Left lung (tissue), 10 donors: ENCODE measurements around the gene PEX13. TPM values are rescaled to one million over a fixed set of nuclear protein-coding genes. Genes with fewer than 3 reads are reported as not detected.
"Not testable (repeated sequence)": the region's sequence is repeated elsewhere in the genome, so short reads cannot be mapped to it uniquely, and the experiment has no call there.

ENCODE experiments used
- ATAC-seq: fragments of 200-7000 bp; cut with Tn5 transposase; one replicate; pipeline ENCODE4 v1.9.1; 2020; ENCODE audit warnings: moderate library complexity
- DNase-seq, 4 donors: peaks; one replicate each; pipeline ENCODE4 v3.0.0-alpha.2; 2013 to 2020
- H3K27ac ChIP-seq, 2 donors: fragments of 200-600 bp; sonication (generic) in 1 of 2; one replicate each; pipeline versions ENCODE4 v1.5.0 to v1.8.0; 2020 to 2021
- H3K27me3 ChIP-seq, 2 donors: fragments of 200-600 bp; sonication (generic) in 1 of 2; one replicate each; pipeline versions ENCODE4 v1.5.0 to v1.8.0; 2020 to 2021
- H3K36me3 ChIP-seq, 2 donors: fragments of 200-600 bp; sonication (generic) in 1 of 2; one replicate each; pipeline versions ENCODE4 v1.5.0 to v1.8.0; 2020 to 2021
- H3K4me1 ChIP-seq, 2 donors: fragments of 200-600 bp; one replicate each; pipeline ENCODE4 v1.8.0; 2021
- H3K4me3 ChIP-seq, 2 donors: fragments of 200-600 bp; sonication (generic) in 1 of 2; one replicate each; pipeline versions ENCODE4 v1.5.0 to v1.8.0; 2020 to 2021; ENCODE audit warnings: mild to moderate bottlenecking in 1 of 2
- H3K9me3 ChIP-seq, 2 donors: fragments of 200-600 bp; sonication (generic) in 1 of 2; one replicate each; pipeline versions ENCODE4 v1.5.0 to v1.8.0; 2020 to 2021
- CTCF ChIP-seq, 2 donors: fragments of 200-600 bp; sonication (generic) in 1 of 2; IDR thresholded peaks; one replicate each; pipeline versions ENCODE4 v1.5.0 to v1.8.0; 2021; ENCODE audit warnings: antibody characterized with exemption in 2 of 2
- intact Hi-C, 2 donors: fragments of 100-400 bp; cut with DNase I; formaldehyde crosslinking; loops; one replicate each; pipeline versions ENCODE4 v1.11.2 to v1.14.2; 2022
- polyA plus RNA-seq, 6 donors: library from polyadenylated mRNA; unstranded; fragments of 120-200 nt; gene quantifications; one replicate each; pipeline ENCODE4 v1.2.1, GENCODE V29; 2013; ENCODE audit not compliant: insufficient read length in 6 of 6
- total RNA-seq, 2 donors: library from RNA; stranded (reverse); fragmentation: NEBNext Ultra II Directional; extraction: Animal tissue kit (Norgen Biotek cat#: 25700); gene quantifications; one replicate each; pipeline ENCODE4 v1.2.1, GENCODE V29; 2021
- donor health status: DM: no; HTN: yes; CAD: no.
- donor health status: DM: no; HTN: no; CAD: no.

Gene PEX13
- total and polyA plus RNA-seq, 8 donors = 24.7 to 31.4 (median 28.5) TPM

DNA sequence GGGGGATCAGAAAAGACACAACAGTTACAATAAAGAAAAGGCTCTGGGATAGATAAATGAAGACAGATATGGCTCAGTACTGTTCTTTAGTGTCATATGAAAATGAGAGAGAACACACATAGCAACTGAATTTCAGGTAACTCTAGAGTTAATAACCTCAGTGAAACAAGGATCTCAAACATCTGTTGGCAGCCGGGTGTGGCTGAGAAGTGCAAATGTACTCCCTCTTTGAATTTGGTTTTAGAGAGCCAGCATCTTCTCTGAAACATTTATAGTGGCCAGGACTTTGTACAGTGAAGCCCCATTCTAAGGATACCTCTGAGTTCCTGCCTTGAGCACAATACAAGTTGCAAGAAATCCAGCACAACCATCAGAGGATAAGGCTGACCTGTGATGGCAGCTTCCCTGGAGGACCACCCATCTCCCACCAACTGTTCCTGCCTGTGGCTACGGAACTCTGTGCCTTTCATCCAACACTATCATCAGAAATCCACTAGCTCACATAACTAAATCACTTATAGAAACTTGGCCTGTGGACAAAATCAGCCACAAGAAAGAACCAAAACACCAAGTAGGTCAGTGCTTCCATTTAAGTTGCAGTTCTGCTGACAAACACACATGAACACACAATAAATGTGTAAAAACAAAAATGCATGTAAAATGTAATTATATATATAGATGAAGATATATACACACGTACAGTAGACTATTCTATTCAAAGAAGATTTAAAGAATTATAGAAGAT lies 37.3 kb upstream of the PEX13 start:
- H3K27ac ChIP-seq = no peak overlapping the region
- no peaks in the 10 kb centered on the region for H3K36me3 ChIP-seq
- TF ChIP-seq CTCF (IDR thresholded peaks at IDR 0.05) = no peak
- H3K4me3 ChIP-seq = no peak overlapping the region
- ATAC-seq = no peak
- no peaks in the 10 kb centered on the region for H3K27me3 ChIP-seq
- no peak for DNase-seq
- peaks cover 0 to 16% of the 10 kb centered on the region in 2 donors for H3K4me1 ChIP-seq
- intact Hi-C loops = no loop called here
- no peaks in the 10 kb centered on the region for H3K9me3 ChIP-seq

DNA sequence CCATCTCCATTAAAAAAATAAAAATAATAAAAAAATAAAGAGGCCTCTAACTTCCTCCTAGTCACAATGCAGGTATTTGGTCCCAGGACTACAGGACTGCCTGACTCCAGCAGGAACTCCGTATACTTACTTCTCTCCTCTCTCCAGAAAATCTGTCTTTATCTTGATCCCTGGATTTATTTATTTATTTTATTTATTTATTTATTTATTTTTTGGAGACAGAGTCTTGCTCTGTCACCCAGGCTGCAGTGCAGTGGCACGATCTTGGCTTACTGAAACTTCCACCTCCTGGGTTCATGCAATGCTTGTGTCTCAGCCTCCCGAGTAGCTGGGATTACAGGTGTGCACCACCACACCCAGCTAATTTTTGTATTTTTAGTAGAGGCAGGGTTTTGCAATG lies 35.5 kb upstream of the PEX13 start:
- H3K27me3 ChIP-seq, intact Hi-C loops, DNase-seq, ATAC-seq, H3K9me3 ChIP-seq, H3K36me3 ChIP-seq, H3K4me3 ChIP-seq, H3K27ac ChIP-seq: not testable (repeated sequence)
- peaks cover 0 to 19% of the 10 kb centered on the region in 2 donors for H3K4me1 ChIP-seq

DNA sequence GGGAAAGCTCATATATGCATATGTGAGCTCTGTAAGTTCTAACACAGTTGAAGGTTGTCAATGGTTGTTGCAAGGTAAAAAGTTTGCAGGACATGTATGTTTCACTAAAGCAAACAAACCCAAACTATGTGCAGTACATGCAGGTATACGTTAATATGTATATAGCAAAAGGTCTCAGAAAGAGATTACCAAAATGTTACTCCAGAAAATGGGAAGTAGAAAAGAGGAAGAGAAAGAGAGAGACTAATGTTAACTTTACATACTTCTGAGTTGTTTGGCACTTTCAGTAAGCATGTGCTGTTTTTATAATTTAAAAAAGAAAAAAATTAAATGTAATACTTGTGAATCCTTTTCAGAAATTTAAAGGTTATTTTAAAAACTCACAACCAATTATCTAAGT lies 32.8 kb upstream of the PEX13 start:
- Histone ChIP-seq H3K4me3 (no peak overlapping the region), H3K9me3 (no peaks in the 10 kb centered on the region), H3K27ac (no peak overlapping the region), H3K27me3 (no peaks in the 10 kb centered on the region), H3K36me3 (no peaks in the 10 kb centered on the region), H3K4me1 (peaks cover 0 to 15% of the 10 kb centered on the region in 2 donors)
- intact Hi-C loops = no loop called here
- TF ChIP-seq CTCF (IDR thresholded peaks at IDR 0.05) = no peak
- ATAC-seq (no peak), DNase-seq (no peak)

DNA sequence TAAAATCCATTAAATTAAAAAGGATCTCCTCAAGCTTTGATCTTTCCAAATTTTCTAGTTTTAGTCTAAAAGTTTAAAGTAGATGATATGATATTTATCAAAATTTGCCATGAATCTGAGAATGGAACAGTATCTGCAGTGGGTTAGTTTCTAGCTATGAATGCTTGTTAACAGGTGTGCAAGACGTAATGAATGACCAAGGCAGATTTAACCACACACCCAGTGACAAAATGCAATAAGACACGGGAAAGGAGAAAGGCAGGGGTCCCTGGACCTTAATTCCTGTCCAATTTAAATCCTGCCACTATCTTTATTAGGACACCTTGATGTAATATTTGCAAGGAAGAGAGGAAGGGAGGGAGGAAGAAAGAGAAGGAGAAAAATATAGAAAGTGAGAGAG lies 30.5 kb upstream of the PEX13 start:
- no peak for DNase-seq
- no peak for ATAC-seq
- Histone ChIP-seq H3K4me3 (no peak overlapping the region), H3K9me3 (peaks cover 0 to 9% of the 10 kb centered on the region in 2 donors), H3K27ac (no peak overlapping the region), H3K4me1 (peaks cover 0 to 15% of the 10 kb centered on the region in 2 donors), H3K36me3 (no peaks in the 10 kb centered on the region), H3K27me3 (no peaks in the 10 kb centered on the region)
- no peak for TF ChIP-seq CTCF (IDR thresholded peaks at IDR 0.05)
- intact Hi-C loops = no loop called here

- H3K36me3 ChIP-seq, intact Hi-C loops, DNase-seq, H3K27me3 ChIP-seq, H3K27ac ChIP-seq, ATAC-seq, H3K4me3 ChIP-seq: not testable (repeated sequence)
- Histone ChIP-seq H3K4me1 (peaks cover 0 to 19% of the 10 kb centered on the region in 2 donors), H3K9me3 (peaks cover 0 to 11% of the 10 kb centered on the region in 2 donors)
These were observed 29.9 kb upstream of the PEX13 start for GRCh38 chr2:60987656-60988055.

DNA sequence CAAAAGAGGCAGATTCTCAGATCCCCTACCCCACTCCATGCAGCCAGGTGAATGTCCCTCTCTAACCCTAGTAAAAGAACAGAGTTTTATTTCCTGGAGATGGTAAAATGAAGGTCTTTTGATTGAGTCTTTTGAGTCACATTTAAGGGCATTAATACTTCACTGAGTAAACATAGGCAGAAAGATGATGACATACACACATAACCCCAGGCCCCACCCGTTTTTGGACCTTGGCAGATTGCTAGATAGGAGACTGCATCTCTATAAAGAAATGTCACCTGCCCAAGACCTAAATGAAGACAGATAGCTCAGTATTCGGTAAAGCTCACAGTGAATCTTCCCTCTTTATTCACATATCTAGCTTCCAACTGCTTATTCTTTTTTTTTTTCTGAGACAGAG lies 28.3 kb upstream of the PEX13 start:
- no peak for DNase-seq
- TF ChIP-seq CTCF (IDR thresholded peaks at IDR 0.05) = no peak
- H3K9me3 ChIP-seq = peaks cover 0 to 11% of the 10 kb centered on the region in 2 donors
- intact Hi-C loops = no loop called here
- no peaks in the 10 kb centered on the region for H3K27me3 ChIP-seq
- no peak for ATAC-seq
- peaks cover 0 to 28% of the 10 kb centered on the region in 2 donors for H3K4me1 ChIP-seq
- H3K36me3 ChIP-seq = no peaks in the 10 kb centered on the region
- H3K27ac ChIP-seq = no peak overlapping the region
- H3K4me3 ChIP-seq = no peak overlapping the region
